Activated CD4-positive, alpha-beta T cell treated with anti-CD3 and anti-CD28 coated beads, Interleukin-2, amount 10 ng/mL, durations not matched to agents 7 days and 5 days (primary cell): ENCODE results near the gene ETFA. TPM values are rescaled to one million over a fixed set of nuclear protein-coding genes. Genes with fewer than 3 reads are reported as not detected.
A peak's percentile ranks its signal among the peaks of the same experiment; 100 is the strongest.
"Not testable (repeated sequence)": the region's sequence is repeated elsewhere in the genome, so short reads cannot be mapped to it uniquely, and the experiment has no call there.

Experiments used
- CTCF ChIA-PET: fragments of 350-600 bp; sonication (Branson Sonifier 250); formaldehyde crosslinking; loops from one replicate; lab custom pipeline; 2021; ENCODE audit warnings: antibody characterized with exemption; lab: Charles Lee
- POLR2A ChIA-PET: fragments of 350-600 bp; sonication (Branson Sonifier 250); formaldehyde crosslinking; loops from one replicate; lab custom pipeline; 2021; ENCODE audit warnings: antibody characterized with exemption; lab: Charles Lee
- DNase-seq: peaks from one replicate; pipeline ENCODE4 v3.0.0-alpha.2; 2020
- H3K27ac Mint-ChIP-seq: one replicate; pipeline ENCODE4 v1.8.0; 2021; ENCODE audit warnings: mild to moderate bottlenecking, moderate library complexity, mixed read lengths
- H3K27me3 Mint-ChIP-seq: one replicate; pipeline ENCODE4 v1.8.0; 2021; ENCODE audit warnings: mixed read lengths
- H3K36me3 Mint-ChIP-seq: one replicate; pipeline ENCODE4 v1.8.0; 2021; ENCODE audit warnings: low read depth, mixed read lengths
- H3K4me1 Mint-ChIP-seq: one replicate; pipeline ENCODE4 v1.8.0; 2021; ENCODE audit warnings: mixed read lengths
- H3K4me3 Mint-ChIP-seq: one replicate; pipeline ENCODE4 v1.8.0; 2021; ENCODE audit warnings: mild to moderate bottlenecking, moderate library complexity, mixed read lengths
- H3K9me3 Mint-ChIP-seq: one replicate; pipeline ENCODE4 v1.8.0; 2021; ENCODE audit warnings: mixed read lengths
- total RNA-seq, 2 experiments: library from RNA; stranded (reverse); gene quantifications; one replicate each; pipeline ENCODE4 v1.2.3, GENCODE V29; 2021

Gene ETFA
- total RNA-seq, 2 experiments from 2014 or later, result 81.6 to 82.9 TPM

DNA sequence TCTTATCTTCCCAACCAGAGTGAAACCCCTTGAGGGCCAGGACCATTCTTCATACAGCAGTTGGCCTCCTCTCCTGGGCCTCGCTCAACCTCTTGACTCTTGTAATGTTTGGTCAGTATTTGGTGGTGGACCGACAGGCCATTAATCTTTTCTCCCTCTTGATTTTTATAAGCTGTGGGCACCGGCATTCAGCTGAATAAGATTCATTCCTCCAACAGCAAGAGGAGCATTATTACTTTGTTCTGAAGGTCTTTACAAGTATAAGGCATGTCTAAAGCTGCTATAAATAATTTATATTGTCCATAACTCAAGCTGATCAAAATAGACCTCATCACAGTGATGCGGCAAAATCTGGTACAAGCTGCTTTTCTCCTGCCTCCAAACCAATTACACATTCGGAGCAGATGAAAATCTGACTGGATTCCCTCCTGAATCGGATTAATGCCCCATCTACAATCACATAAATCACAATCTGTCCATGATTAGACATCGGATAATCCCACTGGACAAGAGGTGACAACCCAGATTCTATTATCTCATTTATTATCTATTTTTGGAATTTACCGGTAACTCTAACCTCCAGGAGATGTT, 16.9 kb upstream of the ETFA start:
- ChIA-PET POLR2A (no interaction called here), CTCF (interaction anchor here (0.7 kb wide), 1 partner anchor 17 kb away, joined by 4 read pairs; the partner anchor contains the start of gene ETFA)
- no peak for DNase-seq
- no peaks in the 10 kb centered on the region for H3K4me1 Mint-ChIP-seq
- H3K27me3 Mint-ChIP-seq, result peaks cover 50% of the 10 kb centered on the region
- no peak overlapping the region for H3K27ac Mint-ChIP-seq
- H3K4me3 Mint-ChIP-seq, result no peak overlapping the region
- no peaks in the 10 kb centered on the region for H3K36me3 Mint-ChIP-seq
- no peaks in the 10 kb centered on the region for H3K9me3 Mint-ChIP-seq

DNA sequence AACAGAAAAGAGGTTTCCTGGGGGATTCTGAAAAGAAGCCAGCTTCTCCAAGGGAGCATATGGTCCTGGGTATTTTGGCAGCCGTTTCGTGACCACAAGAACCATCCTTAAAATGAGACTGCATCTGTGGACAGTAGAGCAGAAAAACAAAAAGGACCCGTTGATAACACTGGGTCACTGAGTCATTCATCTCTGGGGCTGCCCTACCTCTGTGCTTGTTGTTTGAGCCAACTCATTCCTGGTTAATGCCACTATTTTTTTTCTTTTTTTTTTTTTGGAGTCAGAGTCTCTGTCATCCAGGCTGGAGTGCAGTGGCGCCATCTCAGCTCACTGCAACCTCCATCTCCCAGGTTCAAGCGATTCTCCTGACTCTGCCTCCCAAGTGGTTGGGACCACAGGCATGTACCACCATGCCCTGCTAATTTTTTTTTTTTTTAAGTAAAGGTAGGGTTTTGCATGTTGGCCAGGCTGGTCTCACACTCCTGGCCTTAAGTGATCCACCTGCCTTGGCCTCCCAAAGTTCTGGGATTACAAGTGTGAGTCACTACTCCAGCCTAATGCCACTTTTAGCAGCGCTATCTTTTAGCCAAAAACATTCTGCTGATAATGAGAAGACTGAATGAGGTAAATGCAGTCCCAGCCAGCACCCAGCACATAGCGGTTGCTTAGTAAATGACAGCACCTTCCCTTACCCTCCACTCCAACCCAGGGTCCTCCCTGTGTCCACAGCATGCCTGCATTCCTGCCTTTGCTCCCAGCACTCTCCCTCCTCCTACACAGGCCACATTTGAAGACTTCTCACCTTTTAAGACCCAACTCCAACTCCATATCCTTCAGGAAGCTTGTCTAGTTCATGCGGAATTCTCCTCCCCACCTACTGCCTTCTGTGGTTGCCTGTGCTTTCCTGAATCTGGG, 16.2 kb upstream of the ETFA start:
- no peak overlapping the region for H3K27ac Mint-ChIP-seq
- no peaks in the 10 kb centered on the region for H3K9me3 Mint-ChIP-seq
- ChIA-PET POLR2A (no interaction called here), CTCF (interaction anchor here (0.6 kb wide), 1 partner anchor 245 kb away, joined by 4 read pairs; no protein-coding TSS in a partner anchor)
- no peaks in the 10 kb centered on the region for H3K4me1 Mint-ChIP-seq
- H3K27me3 Mint-ChIP-seq, result peaks cover 53% of the 10 kb centered on the region
- no peak overlapping the region for H3K4me3 Mint-ChIP-seq
- no peak for DNase-seq
- H3K36me3 Mint-ChIP-seq, result no peaks in the 10 kb centered on the region

DNA sequence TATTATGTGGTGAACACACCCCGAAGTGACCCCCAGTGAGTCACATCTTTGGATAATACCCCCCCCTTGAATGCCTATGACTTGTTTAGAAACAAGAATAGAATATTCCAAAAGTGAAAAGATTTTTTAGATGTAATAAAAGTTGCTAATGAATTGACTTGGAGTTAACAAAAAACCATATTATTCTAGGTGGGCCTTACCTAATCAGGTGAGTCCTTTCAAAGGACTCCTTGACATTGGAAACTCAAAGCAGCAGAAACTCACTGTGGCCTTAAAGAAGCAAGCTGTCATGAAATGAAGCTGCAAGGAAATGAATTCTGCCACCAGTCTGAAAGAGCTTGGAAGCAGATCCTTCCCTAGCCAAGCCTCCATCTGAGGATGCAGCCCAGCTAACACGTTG, 14.4 kb upstream of the ETFA start:
- ChIA-PET POLR2A (no interaction called here), CTCF (no interaction called here)
- Mint-ChIP-seq H3K36me3 (no peaks in the 10 kb centered on the region), H3K27me3 (peaks cover 60% of the 10 kb centered on the region), H3K4me3 (no peak overlapping the region), H3K9me3 (no peaks in the 10 kb centered on the region), H3K4me1 (no peaks in the 10 kb centered on the region), H3K27ac (no peak overlapping the region)
- no peak for DNase-seq

DNA sequence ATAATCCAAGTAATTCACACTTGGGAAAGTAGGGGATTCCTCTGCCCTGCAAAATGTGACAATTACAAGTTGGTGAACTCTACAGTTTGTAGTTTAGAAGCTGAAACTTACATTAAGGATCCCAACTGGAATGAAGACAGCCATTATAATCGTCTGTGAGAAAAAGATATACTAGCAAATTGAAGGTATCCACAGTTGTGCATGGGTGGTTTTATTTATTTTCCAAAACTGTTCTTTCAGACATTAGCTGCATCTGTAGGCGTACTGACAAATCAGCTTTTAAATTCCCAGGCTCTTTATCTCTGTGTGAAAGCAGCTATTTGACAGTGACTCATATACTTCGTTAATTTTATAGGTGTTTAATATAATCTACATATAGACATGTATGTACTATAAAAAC, 12.8 kb upstream of the ETFA start:
- H3K4me3 Mint-ChIP-seq, result no peak overlapping the region
- ChIA-PET POLR2A (no interaction called here), CTCF (interaction anchor here (1.6 kb wide), 1 partner anchor 12 kb away, joined by 5 read pairs; the partner anchor contains the start of gene ISL2)
- peaks cover 50% of the 10 kb centered on the region for H3K27me3 Mint-ChIP-seq
- no peaks in the 10 kb centered on the region for H3K4me1 Mint-ChIP-seq
- DNase-seq, result no peak
- H3K9me3 Mint-ChIP-seq, result no peaks in the 10 kb centered on the region
- no peaks in the 10 kb centered on the region for H3K36me3 Mint-ChIP-seq
- no peak overlapping the region for H3K27ac Mint-ChIP-seq

DNA sequence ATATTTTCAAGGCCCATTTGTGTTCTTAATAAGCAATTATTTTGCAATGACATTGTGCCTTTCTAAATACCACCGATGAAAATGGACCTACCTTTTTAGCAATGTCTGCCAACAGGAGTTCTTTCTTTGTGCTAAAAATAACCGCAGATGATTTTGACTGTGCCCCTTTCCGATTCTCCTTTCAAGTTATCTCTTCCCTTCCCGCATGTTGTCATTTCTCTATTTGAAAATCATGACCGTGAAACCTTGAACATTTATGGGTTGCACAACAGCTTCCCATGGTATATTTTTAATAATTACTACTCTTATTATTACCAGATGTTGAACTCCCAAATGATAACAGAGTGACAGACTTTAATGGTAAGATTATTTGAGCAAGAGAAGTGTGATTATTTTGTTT, 10.3 kb upstream of the ETFA start:
- ChIA-PET POLR2A (no interaction called here), CTCF (no interaction called here)
- Mint-ChIP-seq H3K9me3 (no peaks in the 10 kb centered on the region), H3K4me1 (no peaks in the 10 kb centered on the region), H3K36me3 (no peaks in the 10 kb centered on the region), H3K4me3 (no peak overlapping the region), H3K27ac (no peak overlapping the region), H3K27me3 (peaks cover 39% of the 10 kb centered on the region)
- no peak for DNase-seq

DNA sequence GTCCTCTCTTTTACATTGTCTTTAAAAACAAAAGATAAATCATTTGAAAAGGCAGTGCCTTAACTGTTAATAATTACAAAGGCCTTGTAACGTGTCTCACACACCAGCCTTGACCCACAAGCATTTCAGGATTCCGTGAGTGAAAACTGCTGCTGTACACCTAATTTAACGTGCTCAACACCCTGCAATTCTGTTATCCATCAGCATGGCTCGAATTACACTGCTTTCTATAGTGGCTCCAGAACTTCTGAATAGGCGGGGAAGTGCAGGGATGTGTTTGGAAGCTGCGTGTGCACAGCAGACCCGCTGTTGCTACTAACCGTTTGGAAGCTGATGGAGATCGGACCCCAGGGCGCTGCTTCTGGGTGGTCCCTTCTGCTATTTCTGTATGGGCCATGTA, 9.9 kb upstream of the ETFA start:
- Mint-ChIP-seq H3K27ac (no peak overlapping the region), H3K36me3 (no peaks in the 10 kb centered on the region), H3K4me3 (no peak overlapping the region), H3K9me3 (no peaks in the 10 kb centered on the region), H3K4me1 (no peaks in the 10 kb centered on the region), H3K27me3 (peaks cover 37% of the 10 kb centered on the region)
- ChIA-PET CTCF (no interaction called here), POLR2A (no interaction called here)
- no peak for DNase-seq

DNA sequence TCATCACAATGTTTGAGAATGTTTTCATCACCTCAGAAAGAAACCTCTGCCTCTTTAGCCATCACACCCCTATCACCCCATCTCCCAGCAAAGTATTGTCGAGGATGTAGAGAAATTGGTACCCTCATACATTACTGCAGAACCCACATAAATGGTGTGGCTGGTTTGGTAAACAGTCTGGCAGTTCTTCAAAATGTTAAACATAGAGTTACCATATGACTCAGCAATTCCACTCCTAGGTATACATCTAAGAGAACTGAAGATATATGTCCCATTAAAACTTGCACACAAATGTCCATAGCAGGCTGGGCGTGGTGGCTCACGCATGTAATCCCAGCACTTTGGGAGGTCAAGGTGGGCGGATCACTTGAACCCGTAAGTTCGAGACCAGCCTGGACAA, 8.7 kb upstream of the ETFA start:
- H3K36me3 Mint-ChIP-seq, result no peaks in the 10 kb centered on the region
- no peak overlapping the region for H3K27ac Mint-ChIP-seq
- no peaks in the 10 kb centered on the region for H3K4me1 Mint-ChIP-seq
- H3K27me3 Mint-ChIP-seq, result peaks cover 31% of the 10 kb centered on the region
- ChIA-PET POLR2A (no interaction called here), CTCF (no interaction called here)
- DNase-seq, result no peak
- no peaks in the 10 kb centered on the region for H3K9me3 Mint-ChIP-seq
- no peak overlapping the region for H3K4me3 Mint-ChIP-seq

DNA sequence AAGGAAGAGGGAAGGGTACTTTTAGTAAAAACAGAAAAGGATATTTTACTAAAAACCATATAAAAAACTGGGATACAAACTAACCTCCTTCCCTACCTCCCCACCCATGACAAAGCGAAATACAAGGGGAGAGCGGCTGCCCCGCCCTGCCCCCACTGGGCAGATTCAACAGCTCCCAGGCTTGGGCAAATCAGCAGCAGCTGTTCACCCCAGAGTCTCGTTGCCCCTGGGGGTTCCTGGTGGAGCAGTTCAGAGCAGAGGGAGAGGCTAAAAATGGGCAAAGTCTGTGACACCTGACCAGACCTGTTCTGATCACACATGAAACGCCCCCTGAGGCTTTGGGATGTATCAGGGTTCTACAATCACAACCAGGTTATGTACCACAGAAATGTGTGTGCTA, 2.5 kb upstream of the ETFA start:
- Mint-ChIP-seq H3K27ac (no peak overlapping the region), H3K9me3 (no peaks in the 10 kb centered on the region), H3K4me1 (peaks cover 24% of the 10 kb centered on the region), H3K36me3 (peaks cover 5% of the 10 kb centered on the region), H3K27me3 (no peaks in the 10 kb centered on the region), H3K4me3 (no peak overlapping the region)
- DNase-seq, result no peak
- CTCF ChIA-PET, result no interaction called here
- POLR2A ChIA-PET, result no interaction called here

DNA sequence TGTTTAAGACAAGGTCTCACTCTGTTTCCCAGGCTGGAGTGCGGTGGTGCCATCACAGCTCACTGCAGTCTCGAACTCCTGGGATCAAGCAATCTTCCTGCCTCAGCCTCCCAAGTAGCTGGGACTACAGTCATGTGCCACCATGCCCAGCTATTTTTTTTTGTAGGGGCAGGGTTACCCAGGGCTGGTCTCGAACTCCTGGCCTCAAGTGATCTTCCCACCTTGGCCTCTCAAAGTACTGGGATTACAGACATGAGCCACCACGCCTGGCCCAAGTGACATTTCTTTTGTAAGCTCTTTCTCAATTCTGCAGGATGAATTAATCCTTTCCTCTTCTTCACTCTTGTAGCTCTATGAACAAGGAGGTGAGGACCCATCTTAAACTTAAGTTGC, 1.9 kb upstream of the ETFA start:
- DNase-seq, H3K4me3 Mint-ChIP-seq, H3K36me3 Mint-ChIP-seq, H3K27ac Mint-ChIP-seq, H3K9me3 Mint-ChIP-seq, H3K27me3 Mint-ChIP-seq, POLR2A ChIA-PET: not testable (repeated sequence)
- CTCF ChIA-PET, result interaction anchor here (0.7 kb wide), 1 partner anchor 80 kb away, joined by 3 read pairs; no protein-coding TSS in a partner anchor
- H3K4me1 Mint-ChIP-seq, result peaks cover 30% of the 10 kb centered on the region

DNA sequence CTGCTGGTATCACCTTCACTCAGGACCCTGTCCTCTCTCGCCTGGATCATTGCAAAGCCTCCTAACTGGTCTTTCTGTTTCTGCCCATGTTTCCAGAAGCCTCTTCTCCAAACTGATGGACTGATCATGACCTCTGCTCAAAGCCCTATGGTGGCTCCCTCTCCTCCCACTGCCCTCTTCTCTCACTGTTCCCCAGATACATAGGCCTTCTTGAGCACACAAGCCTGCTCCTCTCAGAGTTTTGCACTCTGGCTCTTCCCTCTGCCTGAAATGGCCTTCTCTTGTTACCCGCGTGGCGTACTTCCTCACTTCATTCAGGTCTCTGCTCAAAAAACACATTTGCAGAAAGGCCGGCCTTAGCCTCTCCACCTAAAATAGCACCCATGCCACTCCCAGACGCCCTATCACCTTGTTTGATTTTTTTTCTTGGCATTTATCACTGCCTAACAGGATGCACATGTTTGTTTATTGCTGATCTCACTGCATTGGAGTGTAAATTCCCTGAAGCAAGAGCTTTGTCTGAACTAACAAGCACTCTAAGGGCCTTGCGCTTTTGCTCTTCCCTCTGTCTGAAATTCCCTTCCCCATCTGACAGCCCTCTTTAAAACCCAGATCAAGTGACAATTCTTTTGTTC, 1.4 kb upstream of the ETFA start:
- Mint-ChIP-seq H3K4me3 (peak overlapping the region; percentile 90), H3K4me1 (peaks cover 32% of the 10 kb centered on the region), H3K36me3 (peaks cover 10% of the 10 kb centered on the region), H3K9me3 (no peaks in the 10 kb centered on the region), H3K27me3 (no peaks in the 10 kb centered on the region), H3K27ac (no peak overlapping the region)
- POLR2A ChIA-PET, result no interaction called here
- no peak for DNase-seq
- CTCF ChIA-PET, result interaction anchor here (0.7 kb wide), 1 partner anchor 79 kb away, joined by 3 read pairs; no protein-coding TSS in a partner anchor

DNA sequence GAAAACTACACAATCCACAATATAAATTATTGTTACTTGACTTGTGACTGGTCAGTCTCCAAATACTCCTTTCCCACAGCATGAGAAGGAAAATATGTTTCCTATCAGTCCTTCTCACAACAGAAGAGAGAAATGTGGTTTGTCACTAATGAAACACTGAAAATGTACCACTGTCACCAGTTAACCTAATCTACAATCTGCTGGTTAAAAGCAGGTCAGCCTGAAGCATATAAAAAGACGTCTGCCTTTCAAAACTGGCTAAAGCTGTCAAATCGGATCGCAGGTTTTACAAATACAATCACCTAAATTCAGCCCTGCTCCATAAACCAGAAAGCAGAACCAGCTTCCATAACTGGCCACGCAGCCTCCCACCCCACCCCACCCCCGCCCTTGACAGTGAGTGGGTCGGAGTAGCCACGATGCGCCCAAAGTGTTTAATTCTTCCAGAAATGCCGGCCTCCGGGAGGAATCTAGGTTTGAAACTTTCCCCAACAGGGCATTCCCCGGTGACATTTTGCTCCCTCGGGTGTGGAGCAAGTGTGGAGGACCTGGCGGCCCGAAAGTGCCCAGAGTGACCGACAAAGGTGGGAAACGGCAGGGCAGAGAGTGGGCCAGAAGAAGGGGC, 682 bp downstream of the ETFA start:
- peak overlapping the region; percentile 90 for H3K4me3 Mint-ChIP-seq
- peaks cover 32% of the 10 kb centered on the region for H3K4me1 Mint-ChIP-seq
- H3K27me3 Mint-ChIP-seq, result no peaks in the 10 kb centered on the region
- DNase-seq, result peak; percentile 16
- peaks cover 10% of the 10 kb centered on the region for H3K36me3 Mint-ChIP-seq
- CTCF ChIA-PET, result interaction anchor here (1.5 to 1.6 kb wide), 2 partner anchors 18 to 19 kb away, joined by 4 read pairs; no protein-coding TSS in a partner anchor
- no peaks in the 10 kb centered on the region for H3K9me3 Mint-ChIP-seq
- H3K27ac Mint-ChIP-seq, result peak overlapping the region; percentile 85
- POLR2A ChIA-PET, result interaction anchor here (0.6 kb wide), 1 partner anchor 20 kb away, joined by 3 read pairs; no protein-coding TSS in a partner anchor

DNA sequence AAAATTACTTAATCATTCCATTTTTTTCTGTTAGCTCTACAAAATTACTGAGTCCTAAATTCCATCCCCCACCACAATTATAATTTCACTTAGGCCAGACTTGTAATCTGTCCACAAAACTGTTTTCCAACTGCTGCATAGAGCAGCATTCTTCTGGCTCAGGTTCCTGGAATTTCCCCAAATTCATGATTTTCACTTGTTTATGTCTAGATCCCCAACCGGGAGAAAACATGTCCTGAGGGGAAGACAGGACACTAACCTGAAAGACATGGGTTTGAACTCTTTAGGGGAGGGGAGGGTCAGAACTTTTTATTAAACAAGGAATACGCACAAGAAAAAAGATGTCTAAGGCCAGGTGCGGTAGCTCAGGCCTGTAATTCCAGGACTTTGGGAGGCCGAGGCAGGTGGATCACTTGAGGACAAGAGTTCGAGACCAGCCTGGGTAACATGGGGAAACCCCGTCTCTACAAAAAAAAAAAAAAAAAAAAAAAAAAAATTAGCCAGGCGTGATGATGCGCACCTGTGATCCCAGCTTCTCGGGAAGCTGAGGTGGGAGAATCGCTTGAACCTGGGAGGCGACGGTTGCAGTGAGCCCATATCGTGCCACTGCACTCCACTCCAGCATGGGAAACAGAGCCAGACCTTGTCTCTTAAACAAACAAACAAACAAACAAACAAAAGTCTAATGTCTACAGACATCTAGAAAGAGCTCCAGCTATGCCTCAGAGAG, 1.5 kb downstream of the ETFA start:
- H3K4me3 Mint-ChIP-seq, result peak overlapping the region; percentile 90
- ChIA-PET CTCF (interaction anchor here (1.1 to 1.5 kb wide), 2 partner anchors 18 to 31 kb away, joined by 4 read pairs; no protein-coding TSS in a partner anchor), POLR2A (no interaction called here)
- no peak for DNase-seq
- no peaks in the 10 kb centered on the region for H3K9me3 Mint-ChIP-seq
- H3K4me1 Mint-ChIP-seq, result peaks cover 32% of the 10 kb centered on the region
- H3K36me3 Mint-ChIP-seq, result peaks cover 13% of the 10 kb centered on the region
- H3K27me3 Mint-ChIP-seq, result no peaks in the 10 kb centered on the region
- no peak overlapping the region for H3K27ac Mint-ChIP-seq
